Tibial nerve (tissue), 4 donors: ENCODE measurements around the gene TMCC2. TPM values are rescaled to one million over a fixed set of nuclear protein-coding genes. Genes with fewer than 3 reads are reported as not detected.
A peak's percentile ranks its signal among the peaks of the same experiment; 100 is the strongest.
"Not testable (repeated sequence)": the region's sequence is repeated elsewhere in the genome, so short reads cannot be mapped to it uniquely, and the experiment has no call there.

Experiments
- DNase-seq, 2 donors: peaks; one replicate each; pipeline ENCODE4 v3.0.0-alpha.2; 2019; ENCODE audit warnings: low spot score in 2 of 2
- H3K27ac ChIP-seq, 4 donors: fragments of 200-600 bp; sonication (generic) in 3 of 4; one replicate each; pipeline ENCODE4 v1.5.1; 2017 to 2019; ENCODE audit warnings: mild to moderate bottlenecking in 1 of 4
- H3K27me3 ChIP-seq, 2 donors: fragments of 200-600 bp; sonication (generic) in 1 of 2; one replicate each; pipeline versions ENCODE4 v1.5.1 to v1.6.0; 2017 to 2019
- H3K36me3 ChIP-seq, 3 donors: fragments of 200-600 bp; sonication (generic); one replicate each; pipeline ENCODE4 v1.5.1; 2018 to 2019
- H3K4me1 ChIP-seq, 4 donors: fragments of 200-600 bp; sonication (generic) in 3 of 4; one replicate each; pipeline ENCODE4 v1.5.1; 2017 to 2019
- H3K4me3 ChIP-seq, 4 donors: fragments of 200-600 bp; sonication (generic) in 3 of 4; one replicate each; pipeline ENCODE4 v1.5.1; 2017 to 2019; ENCODE audit warnings: mild to moderate bottlenecking in 1 of 4, moderate library complexity in 1 of 4
- H3K9me3 ChIP-seq, 4 donors: fragments of 200-600 bp; sonication (generic) in 3 of 4; one replicate each; pipeline ENCODE4 v1.5.1; 2017 to 2019
- CTCF ChIP-seq, 5 experiments: fragments of 200-600 bp in 3 of 5; fragments of 450-650 bp in 2 of 5; sonication (generic) in 3 of 5; IDR thresholded peaks; one replicate each; pipeline ENCODE4 v1.5.1; 2016 to 2019; ENCODE audit warnings: antibody characterized with exemption in 5 of 5, mild to moderate bottlenecking in 3 of 5, moderate library complexity in 2 of 5
- EP300 ChIP-seq, 2 donors: sonication (generic); formaldehyde crosslinking; IDR thresholded peaks; one replicate each; pipeline ENCODE4 v1.6.1; 2017; ENCODE audit warnings: antibody characterized with exemption in 2 of 2, mild to moderate bottlenecking in 1 of 2
- POLR2A ChIP-seq, 2 donors: fragments of 450-650 bp; IDR thresholded peaks; one replicate each; pipeline ENCODE4 v1.6.1; 2017; ENCODE audit warnings: antibody characterized with exemption in 2 of 2, mild to moderate bottlenecking in 2 of 2, moderate library complexity in 2 of 2
- WGBS, 2 donors: methylation state at CpG; one replicate each; pipeline ENCODE4 v1.1.5; 2018; 5-methylcytosine and 5-hydroxymethylcytosine counted together
- total RNA-seq, 4 donors: library from RNA; depleted of rRNA; stranded (reverse); fragments of >200 nt; gene quantifications; one replicate each; pipeline ENCODE4 v1.1.0, GENCODE V29; 2016

Gene TMCC2
- total RNA-seq, 4 donors from 2014 or later, result 2.4 to 4.8 (median 2.7) TPM

DNA sequence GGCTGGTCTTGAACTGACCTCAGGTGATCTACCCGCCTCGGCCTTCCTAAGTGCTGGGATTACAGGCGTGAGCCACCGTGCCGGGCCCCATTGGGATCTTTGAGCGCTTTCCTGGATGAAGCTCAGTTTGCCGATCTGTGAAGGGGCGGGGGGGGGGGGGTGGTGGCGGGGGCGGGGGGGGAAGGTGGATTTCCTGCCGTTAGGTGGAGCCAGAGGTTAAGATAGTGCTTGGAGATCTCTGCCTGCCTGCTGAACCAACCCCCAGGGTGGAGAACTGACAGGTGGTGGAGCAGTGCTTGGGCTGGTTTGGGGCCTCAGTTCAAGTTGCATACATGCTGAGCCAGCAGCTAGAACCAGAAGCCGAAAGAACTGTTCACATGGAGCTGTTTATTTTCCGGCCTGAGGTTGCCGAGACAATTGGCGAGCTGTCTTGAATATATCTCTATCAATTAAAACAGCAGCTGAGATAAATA, 1.7 kb downstream of the TMCC2 start:
- 4 to 10% methylated on average over 9 to 14 of the region's 15 CpGs for WGBS, 2 donors
- Histone ChIP-seq H3K9me3 (no peaks in the 10 kb centered on the region), H3K4me1 (peaks cover 0 to 37% (median 10%) of the 10 kb centered on the region in 4 donors), H3K36me3 (no peaks in the 10 kb centered on the region), H3K27me3 (no peaks in the 10 kb centered on the region), H3K27ac (peak overlapping the region in 2 of 4 donors; percentile 19 to 46), H3K4me3 (peak overlapping the region; percentile 45 to 74 (median 48))
- no peak for TF ChIP-seq EP300 (IDR thresholded peaks at IDR 0.05)
- peak in 2 of 5 experiments; percentile 23 to 31 for TF ChIP-seq CTCF (IDR thresholded peaks at IDR 0.05)
- DNase-seq, result peak in 1 of 2 donors; percentile 28

DNA sequence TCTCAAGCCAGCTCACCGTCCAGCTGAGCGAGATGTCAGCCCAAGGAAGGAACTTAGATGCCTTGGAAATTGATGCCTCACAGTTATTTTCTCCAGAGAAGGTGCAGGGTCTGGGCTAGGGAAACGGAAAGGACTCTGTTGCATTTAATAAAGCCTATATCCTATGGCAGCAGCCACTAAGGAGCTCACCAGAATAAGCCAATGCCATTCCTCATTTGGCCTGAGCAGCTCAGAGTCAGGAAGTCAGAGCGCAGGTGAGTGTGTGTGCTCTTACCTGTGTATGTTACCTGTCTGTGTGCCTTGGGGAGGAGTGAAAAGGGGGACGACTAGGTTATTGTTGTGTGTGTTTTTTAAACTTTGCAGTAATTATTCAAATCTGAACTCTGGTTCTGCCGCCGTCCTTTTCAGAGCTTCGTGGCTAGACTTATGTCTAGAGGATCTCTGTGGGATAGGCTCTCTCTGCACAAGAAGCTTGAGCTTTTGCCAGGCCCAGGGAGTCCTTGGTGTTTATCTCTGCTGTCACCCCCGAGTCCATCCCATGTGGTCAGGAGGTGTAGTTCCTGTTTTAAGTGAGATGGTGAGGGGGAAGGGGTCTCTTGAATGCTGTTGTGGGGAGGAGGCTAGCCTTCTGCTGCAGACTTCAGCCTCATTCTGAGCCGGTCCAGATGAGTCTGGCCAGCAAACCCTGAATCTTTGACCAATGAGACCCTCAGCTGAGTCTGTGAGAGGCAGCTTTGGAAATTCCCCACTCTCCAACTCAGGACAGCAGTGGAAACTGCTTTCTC, 2.4 kb downstream of the TMCC2 start:
- Histone ChIP-seq H3K4me3 (no peak overlapping the region), H3K4me1 (peaks cover 0 to 43% (median 10%) of the 10 kb centered on the region in 4 donors), H3K27ac (peak overlapping the region in 1 of 4 donors; percentile 46), H3K36me3 (no peaks in the 10 kb centered on the region), H3K9me3 (no peaks in the 10 kb centered on the region), H3K27me3 (no peaks in the 10 kb centered on the region)
- TF ChIP-seq EP300 (IDR thresholded peaks at IDR 0.05), result no peak
- no peak for TF ChIP-seq CTCF (IDR thresholded peaks at IDR 0.05)
- TF ChIP-seq POLR2A (IDR thresholded peaks at IDR 0.05), result no peak
- 45 to 55% methylated on average over 10 of the region's 10 CpGs for WGBS, 2 donors
- no peak for DNase-seq

DNA sequence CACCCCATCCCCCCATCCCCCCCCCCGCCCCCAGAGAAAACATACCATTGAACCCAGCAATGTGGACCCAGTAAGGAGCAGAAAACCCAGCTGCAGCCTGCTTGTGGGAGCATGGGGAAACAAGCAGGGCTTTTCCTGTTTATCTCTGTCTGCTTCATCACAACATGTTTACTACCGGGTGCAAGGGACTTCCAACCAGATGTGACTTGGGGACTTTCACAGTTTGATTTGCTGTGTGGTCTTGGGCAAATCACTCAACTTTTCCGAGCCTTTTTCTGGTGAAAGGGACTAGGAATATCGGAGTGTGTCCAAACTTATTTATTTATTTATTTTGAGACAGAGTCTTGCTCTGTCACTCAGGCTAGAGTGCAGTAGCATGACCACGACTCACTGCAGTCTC, 3.2 kb downstream of the TMCC2 start:
- Histone ChIP-seq H3K36me3 (no peaks in the 10 kb centered on the region), H3K4me3 (no peak overlapping the region), H3K4me1 (peaks cover 0 to 48% (median 10%) of the 10 kb centered on the region in 4 donors), H3K27ac (no peak overlapping the region), H3K9me3 (no peaks in the 10 kb centered on the region), H3K27me3 (no peaks in the 10 kb centered on the region)
- DNase-seq, result no peak
- 84 to 87% methylated on average over 5 of the region's 5 CpGs for WGBS, 2 donors
- TF ChIP-seq CTCF (IDR thresholded peaks at IDR 0.05), result no peak
- TF ChIP-seq EP300 (IDR thresholded peaks at IDR 0.05), result no peak

DNA sequence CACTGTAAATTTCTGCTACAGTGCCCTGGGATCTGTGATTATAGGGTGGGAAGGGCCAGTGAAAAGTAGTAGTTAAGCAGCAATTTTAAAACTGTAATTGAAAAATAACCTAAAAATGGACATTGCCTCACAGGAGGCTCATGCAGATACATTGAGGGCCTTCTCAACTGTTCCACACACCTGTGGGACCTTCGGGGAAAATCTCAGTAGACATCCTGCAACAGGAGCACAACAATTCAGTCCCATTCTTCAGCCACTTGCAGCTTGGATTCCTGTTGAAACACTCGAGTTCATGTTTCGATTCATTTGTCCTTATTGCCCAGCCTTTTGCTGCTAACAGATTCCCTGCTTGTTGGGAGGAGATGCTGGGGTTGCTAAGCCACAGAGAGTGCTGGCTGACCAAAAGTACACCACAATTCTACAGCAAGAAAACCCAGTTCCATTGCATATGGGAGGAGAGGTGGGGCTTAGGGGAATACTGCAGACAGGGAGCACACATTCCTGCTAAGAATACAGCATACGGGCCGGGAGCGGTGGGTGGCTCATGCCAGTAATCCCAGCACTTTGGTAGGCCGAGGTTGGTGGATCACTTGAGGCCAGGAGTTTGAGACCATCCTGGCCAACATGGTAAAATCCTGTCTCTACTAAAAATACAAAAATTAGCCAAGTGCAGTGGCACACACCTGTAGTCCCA, 4.5 kb downstream of the TMCC2 start:
- no peak overlapping the region for H3K4me3 ChIP-seq
- no peaks in the 10 kb centered on the region for H3K9me3 ChIP-seq
- no peak overlapping the region for H3K27ac ChIP-seq
- no peaks in the 10 kb centered on the region for H3K36me3 ChIP-seq
- H3K27me3 ChIP-seq, result no peaks in the 10 kb centered on the region
- 90 to 94% methylated on average over 3 to 7 of the region's 7 CpGs for WGBS, 2 donors
- TF ChIP-seq POLR2A (IDR thresholded peaks at IDR 0.05) (no peak), EP300 (IDR thresholded peaks at IDR 0.05) (no peak), CTCF (IDR thresholded peaks at IDR 0.05) (no peak)
- peaks cover 0 to 36% (median 6%) of the 10 kb centered on the region in 4 donors for H3K4me1 ChIP-seq
- DNase-seq, result no peak

DNA sequence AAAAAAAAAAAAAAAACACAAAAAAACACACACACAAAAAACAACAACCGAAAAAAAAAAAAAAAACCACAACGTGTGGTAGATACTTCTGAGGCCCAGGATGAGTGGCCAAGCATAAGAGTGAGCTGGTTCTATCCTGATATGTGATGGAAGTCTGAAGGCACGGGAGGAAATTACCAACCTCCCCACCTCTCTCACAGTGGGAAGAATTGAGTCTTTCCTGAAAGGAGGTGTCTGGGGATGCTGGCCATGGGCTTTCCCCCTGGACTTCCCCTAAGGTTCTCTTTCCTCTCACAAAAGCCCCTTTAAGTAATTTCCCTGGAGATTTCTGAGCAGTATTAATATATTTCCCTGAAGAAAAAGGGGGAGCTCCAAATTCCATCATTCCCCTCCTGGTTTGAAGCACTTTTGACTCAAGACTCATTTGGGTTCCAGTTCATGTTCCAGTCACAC, 5.2 kb downstream of the TMCC2 start:
- Histone ChIP-seq H3K27me3 (no peaks in the 10 kb centered on the region), H3K9me3 (no peaks in the 10 kb centered on the region), H3K36me3 (no peaks in the 10 kb centered on the region), H3K4me1 (peaks cover 0 to 33% (median 6%) of the 10 kb centered on the region in 4 donors), H3K4me3 (no peak overlapping the region), H3K27ac (no peak overlapping the region)
- no peak for DNase-seq
- TF ChIP-seq EP300 (IDR thresholded peaks at IDR 0.05) (no peak), CTCF (IDR thresholded peaks at IDR 0.05) (no peak), POLR2A (IDR thresholded peaks at IDR 0.05) (no peak)
- WGBS, 2 donors, result 81 to 86% methylated on average over 3 of the region's 3 CpGs

GRCh38 chr1:205233986-205234385, 6.2 kb downstream of the TMCC2 start:
- 94 to 96% methylated on average over 7 of the region's 7 CpGs for WGBS, 2 donors
- DNase-seq, H3K36me3 ChIP-seq, H3K27me3 ChIP-seq, H3K27ac ChIP-seq, H3K4me3 ChIP-seq, H3K9me3 ChIP-seq: not testable (repeated sequence)
- H3K4me1 ChIP-seq, result peaks cover 0 to 24% (median 6%) of the 10 kb centered on the region in 4 donors
